LoVo (cell line): ENCODE results near the gene C2.
"Not testable (repeated sequence)": the region's sequence is repeated elsewhere in the genome, so short reads cannot be mapped to it uniquely, and the experiment has no call there.

Experiments used
- DNase-seq: peaks from one replicate; pipeline ENCODE4 v3.0.0-alpha.2; 2016; ENCODE audit warnings: low spot score

The C2 gene

DNA sequence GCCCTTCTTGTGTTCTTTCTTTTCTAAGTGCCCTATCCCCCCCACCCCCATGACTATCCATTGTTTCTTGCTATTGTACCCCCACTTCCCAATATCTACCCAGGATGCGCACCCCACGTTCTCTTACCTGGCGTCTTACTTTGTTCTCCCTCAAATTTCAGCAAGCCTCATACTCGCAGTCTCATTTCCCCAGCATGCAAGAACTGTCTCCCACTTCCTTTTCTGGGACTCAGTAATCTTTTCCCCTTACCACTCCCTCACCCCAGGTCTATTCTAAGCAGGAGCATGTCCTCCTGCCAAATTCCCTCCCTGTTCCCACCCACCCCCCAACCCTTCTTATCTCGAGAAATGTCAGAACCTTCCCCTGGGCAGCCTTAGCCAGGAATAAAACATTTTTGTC, 28.3 kb upstream of the C2 start:
- no peak for DNase-seq

- DNase-seq = no peak
Measured at GRCh38 chr6:31899882-31900722, 27.4 kb upstream of the C2 start.

GRCh38 chr6:31900917-31901414, 26.6 kb upstream of the C2 start:
- no peak for DNase-seq

- DNase-seq = peak; percentile 29
Measured at GRCh38 chr6:31901415-31901952, 26.0 kb upstream of the C2 start.

GRCh38 chr6:31901953-31902643, 25.4 kb upstream of the C2 start, which contains the start of gene ZBTB12:
ZBTB12 (minus strand) TSS chr6:31902086; CDS start chr6:31901305, 781 bp downstream.
- DNase-seq = peak; percentile 92

- no peak for DNase-seq
Measured at GRCh38 chr6:31903957-31904356, 23.6 kb upstream of the C2 start.

- no peak for DNase-seq
Measured at GRCh38 chr6:31905041-31905440, 22.5 kb upstream of the C2 start.

GRCh38 chr6:31906122-31906521, 21.4 kb upstream of the C2 start:
- no peak for DNase-seq

DNA sequence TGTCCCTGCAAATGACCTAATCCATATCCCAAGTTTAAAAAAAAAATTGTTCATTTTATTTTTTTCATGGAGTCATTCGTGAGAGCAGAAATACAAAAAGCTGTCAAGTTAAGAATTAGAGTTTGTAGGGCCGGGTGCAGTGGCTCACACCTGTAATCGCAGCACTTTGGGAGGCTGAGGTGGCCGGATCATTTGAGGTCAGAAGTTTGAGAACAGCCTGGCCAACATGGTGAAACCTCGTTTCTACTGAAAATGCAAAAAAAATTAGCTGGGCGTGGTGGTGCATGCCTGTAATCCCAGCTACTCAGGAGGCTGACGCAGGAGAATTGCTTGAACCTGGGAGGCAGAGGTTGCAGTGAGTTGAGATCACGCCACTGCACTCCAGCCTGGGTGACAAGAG, 20.8 kb upstream of the C2 start:
- not testable (repeated sequence) for DNase-seq

GRCh38 chr6:31907158-31907813, 20.2 kb upstream of the C2 start:
- DNase-seq = no peak

DNA sequence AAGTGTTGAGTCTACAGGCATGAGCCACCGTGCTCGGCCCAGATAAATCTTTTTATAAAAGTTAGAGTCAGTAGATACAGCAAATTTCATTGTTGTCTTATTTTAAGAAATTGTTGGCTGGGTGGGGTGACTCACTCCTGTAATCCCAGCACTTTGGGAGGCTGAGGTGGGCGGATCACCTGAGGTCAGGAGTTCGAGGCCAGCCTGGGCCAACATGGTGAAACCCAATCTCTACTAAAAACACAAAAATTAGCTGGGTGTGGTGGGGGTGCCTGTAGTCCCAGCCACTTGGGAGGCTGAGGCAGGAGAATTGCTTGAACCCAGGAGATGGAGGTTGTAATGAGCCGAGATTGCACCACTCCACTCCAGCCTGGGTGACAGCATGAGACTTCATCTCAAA, 19.3 kb upstream of the C2 start:
- not testable (repeated sequence) for DNase-seq

- no peak for DNase-seq
Measured at GRCh38 chr6:31908791-31909190, 18.7 kb upstream of the C2 start.

DNA sequence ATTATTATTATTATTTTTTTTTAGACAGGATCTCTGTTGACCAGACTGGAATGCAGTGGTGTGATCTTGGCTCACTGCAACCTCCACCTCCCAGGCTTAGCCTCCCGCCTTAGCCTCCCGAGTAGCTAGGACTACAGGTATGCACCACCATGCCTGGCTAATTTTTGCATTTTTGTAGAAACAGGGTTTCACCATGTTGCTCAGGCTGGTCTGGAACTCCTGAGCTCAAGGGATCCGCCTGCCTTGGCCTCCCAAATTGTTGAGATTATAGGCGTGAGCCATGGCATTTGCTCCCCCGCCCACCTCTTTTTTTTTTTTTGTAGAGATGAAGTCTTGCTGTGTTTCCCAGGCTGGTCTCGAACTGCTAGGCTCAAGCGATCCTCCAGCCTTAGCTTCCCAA, 18.2 kb upstream of the C2 start:
- not testable (repeated sequence) for DNase-seq

- DNase-seq = no peak
Measured at GRCh38 chr6:31911826-31912585, 15.5 kb upstream of the C2 start.

DNA sequence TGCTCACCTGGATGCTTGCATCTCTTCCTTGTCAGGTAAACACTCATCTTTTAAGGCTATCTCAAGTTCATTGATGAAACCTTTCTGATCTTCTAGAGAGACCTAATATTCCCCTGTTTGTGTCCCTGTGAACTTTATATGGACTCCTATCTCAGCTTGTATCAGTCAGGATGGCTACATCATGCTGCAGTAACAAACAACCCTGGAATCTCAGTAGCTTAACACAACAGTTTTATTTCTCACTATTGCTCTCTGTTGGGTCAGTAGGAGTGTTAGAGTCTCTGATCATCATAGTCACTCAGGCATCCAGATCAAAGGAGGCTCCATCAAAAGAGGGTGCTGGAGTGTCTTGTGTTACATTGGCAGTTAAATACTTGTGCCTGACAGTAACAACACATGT, 12.2 kb upstream of the C2 start:
- no peak for DNase-seq

GRCh38 chr6:31915756-31916155, 11.8 kb upstream of the C2 start:
- DNase-seq = no peak

DNA sequence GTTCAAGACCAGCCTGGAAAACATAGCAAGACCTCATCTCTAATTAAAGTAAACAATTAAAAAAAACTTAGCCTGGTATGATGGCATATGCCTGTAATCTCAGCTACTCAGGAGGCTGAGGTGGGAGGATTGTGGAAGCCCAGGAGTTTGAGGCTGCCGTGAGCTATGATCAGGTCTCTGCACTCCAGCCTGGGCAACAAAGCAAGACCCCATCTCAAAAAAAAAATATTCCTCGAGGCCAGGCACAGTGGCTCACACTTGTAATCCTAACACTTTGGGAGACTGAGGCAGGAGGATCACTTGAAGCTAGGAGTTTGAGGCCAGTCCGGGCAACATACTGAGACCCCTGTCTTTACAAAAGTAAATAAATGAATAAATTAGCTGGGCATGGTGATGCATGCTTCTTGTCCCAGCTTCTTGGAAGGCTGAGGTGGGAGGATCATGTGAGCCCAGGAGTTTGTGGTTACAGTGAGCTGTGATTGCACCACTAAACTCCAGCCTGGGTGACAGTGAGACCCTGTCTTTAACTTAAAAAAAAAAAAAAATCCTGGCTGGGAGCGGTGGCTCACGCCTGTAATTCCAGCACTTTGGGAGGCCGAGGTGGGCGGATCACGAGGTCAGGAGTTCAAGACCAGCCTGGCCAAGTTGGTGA, 9.3 kb upstream of the C2 start:
- DNase-seq = no peak

GRCh38 chr6:31919624-31920303, 7.8 kb upstream of the C2 start:
- no peak for DNase-seq

DNA sequence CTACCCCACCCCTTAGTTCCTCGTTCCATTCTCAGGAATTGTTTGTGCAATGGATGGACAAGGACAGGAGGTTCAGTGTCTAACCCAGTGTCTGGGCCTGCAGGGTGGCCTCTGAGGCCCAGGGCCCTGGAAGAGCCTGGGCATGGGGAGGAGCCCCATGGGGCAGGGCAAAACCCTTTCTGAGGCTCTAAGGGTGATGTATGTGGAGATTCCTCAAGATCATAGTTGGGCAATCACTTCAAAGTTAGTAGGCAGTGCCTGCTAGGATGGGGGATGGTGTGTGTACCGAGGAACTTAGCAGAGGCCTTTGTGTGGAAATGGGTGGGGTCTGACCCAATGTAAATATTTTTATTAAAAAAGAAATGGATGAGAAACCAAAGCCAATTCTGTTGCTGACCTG, 6.7 kb upstream of the C2 start:
- no peak for DNase-seq

DNA sequence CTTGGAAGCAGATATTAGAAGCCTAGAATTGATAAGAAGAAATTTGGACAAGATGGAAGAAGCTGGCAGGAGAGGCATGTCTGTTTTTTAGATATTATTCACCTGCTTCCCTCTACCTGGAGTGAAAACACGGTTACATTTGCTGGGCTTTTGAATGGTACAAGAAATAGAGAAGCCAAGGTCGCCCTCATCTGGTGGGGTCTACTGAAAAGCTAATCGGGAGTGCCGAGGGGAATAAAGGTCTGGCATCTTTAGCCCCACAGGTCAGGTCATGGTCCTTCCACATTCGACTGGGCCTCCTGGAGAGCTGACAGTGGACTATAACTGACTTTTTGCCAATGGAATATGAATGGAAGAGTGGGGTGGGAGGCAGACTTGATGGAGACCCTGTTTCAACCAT, 4.6 kb upstream of the C2 start:
- no peak for DNase-seq
